ENCODE data around the gene CLCN7. TPM values are rescaled to one million over a fixed set of nuclear protein-coding genes. Genes with fewer than 3 reads are reported as not detected.
A peak's percentile ranks its signal among the peaks of the same experiment; 100 is the strongest.

CLCN7 gene
- polyA plus RNA-seq, 1 of the 3 experiments (the other 2 are of a cell fraction): 44.3 TPM

DNA sequence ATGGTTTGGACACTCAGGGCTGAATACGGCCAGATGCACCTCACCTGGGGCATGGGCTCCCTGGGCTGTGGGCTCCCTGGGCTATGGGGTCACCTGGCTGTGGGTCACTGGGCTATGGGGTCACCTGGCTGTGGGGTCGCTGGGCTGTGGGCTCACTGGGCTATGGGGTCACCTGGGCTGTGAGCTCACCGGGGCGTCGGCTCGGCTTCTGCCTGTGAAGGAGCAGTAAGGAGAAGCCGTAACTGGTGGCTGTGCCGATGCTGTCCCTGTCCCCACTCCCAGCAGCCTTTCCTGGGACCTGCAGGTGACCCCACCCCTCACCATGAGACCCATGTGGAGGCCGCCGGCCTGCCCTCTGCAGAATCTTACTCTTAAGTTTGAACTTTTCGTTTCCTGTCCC is 45.8 kb downstream of the CLCN7 start (continued):
- TF ChIP-seq CTCF (IDR thresholded peaks at IDR 0.05) (no peak), JUND (IDR thresholded peaks at IDR 0.05) (no peak), POLR2AphosphoS5 (IDR thresholded peaks at IDR 0.05; ENCODE audit: low read depth, low read length) (no peak)

GRCh38 chr16:1428511-1428910 is 46.3 kb downstream of the CLCN7 start:
- Histone ChIP-seq H3F3A (replicated peaks; ENCODE audit: insufficient read depth) (peaks cover 3% of the 10 kb centered on the region), H2AFZ (ENCODE audit: low read depth) (no peak overlapping the region), H3K79me2 (ENCODE audit: insufficient read depth) (no peaks in the 10 kb centered on the region), H4K20me1 (ENCODE audit: insufficient read depth) (no peaks in the 10 kb centered on the region), H3K9ac (no peak overlapping the region), H3K9me3 (no peaks in the 10 kb centered on the region), H3K4me1 (ENCODE audit: control insufficient read depth in 1 of 2, insufficient read depth in 2 of 2, low read depth in 1 of 2, low read length in 1 of 2) (peaks cover 0 to 13% of the 10 kb centered on the region in 2 experiments; a peak in 1 of 4 replicates), H3K36me3 (replicated peaks in 1 of 2; ENCODE audit: control insufficient read depth in 1 of 2, insufficient read depth in 2 of 2, low read length in 1 of 2) (no peaks in the 10 kb centered on the region), H3K27me3 (ENCODE audit: insufficient read depth) (no peaks in the 10 kb centered on the region), H3K4me3 (ENCODE audit: low read depth in 2 of 2, low read length in 1 of 2) (no peak overlapping the region), H3K9me2 (no peaks in the 10 kb centered on the region), H3K4me2 (no peak overlapping the region), H3K27ac (ENCODE audit: low read depth in 2 of 2, low read length in 1 of 2) (no peak overlapping the region)
- ChIA-PET CTCF (interaction anchor here (1.4 to 1.5 kb wide), 2 partner anchors 12 to 65 kb away, joined by 3 to 4 read pairs; no protein-coding TSS in a partner anchor), POLR2A (no interaction called here)
- DNase-seq: no peak
- 67% methylated on average over 8 of the region's 21 CpGs for WGBS (ENCODE audit: low lambda C conversion rate)
- TF ChIP-seq RCOR1 (IDR thresholded peaks at IDR 0.05; ENCODE audit: low read length): no peak
- TF ChIP-seq SIN3A (IDR thresholded peaks at IDR 0.05; ENCODE audit: borderline replicate concordance, low read depth, low read length): no peak
- peak; percentile 30 for TF ChIP-seq CTCF (IDR thresholded peaks at IDR 0.05)

DNA sequence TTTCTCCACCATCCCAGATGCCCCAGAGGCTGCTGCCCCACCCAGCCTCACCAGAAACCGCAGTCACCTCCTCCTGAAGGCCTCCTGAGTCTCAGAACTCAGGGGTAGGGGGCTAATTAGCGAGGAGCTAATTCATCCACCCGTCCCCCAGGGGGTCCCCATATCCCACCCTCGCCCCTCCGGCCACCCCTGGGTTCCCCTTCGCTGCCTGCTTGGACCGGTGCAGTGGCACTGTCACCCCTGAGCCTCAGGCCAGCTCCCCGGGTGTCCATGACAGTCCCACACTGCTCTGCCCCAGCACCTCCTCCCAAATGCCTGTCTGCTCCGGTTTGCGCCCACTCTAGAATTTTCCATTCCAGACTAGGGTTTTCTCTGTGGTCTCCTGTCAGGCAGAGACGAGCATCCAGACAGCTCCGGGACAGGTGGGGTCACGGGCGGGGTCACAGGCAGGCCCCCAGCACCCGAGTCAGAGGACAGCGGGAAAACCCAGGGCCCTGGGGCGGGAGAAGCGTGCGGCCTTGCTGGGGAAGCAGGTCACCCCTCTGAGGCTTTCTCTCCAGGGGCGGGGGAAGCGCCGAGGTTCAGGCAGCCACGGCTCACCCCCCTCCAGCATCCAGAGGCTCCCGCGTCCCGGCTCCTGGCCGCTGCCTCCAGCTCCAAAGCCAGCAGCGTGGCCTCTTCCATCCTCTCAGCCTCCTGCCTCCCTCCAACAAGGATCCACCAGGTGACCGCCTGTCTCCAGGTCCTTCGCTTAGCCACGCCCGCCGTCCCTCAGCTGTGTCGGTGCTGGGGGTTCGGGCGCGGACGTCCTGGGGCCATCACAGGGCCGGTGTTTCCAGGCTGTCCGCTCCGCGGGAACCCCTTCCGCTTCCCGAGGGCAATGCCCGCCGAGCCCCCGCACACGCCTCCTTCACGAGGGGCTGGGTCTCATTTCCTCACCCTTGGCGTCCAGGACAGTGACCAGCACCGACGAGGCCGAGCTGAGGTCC is 47.1 kb downstream of the CLCN7 start:
- Histone ChIP-seq H3K27me3 (ENCODE audit: insufficient read depth) (no peaks in the 10 kb centered on the region), H3K4me3 (ENCODE audit: low read depth in 2 of 2, low read length in 1 of 2) (no peak overlapping the region), H2AFZ (ENCODE audit: low read depth) (no peak overlapping the region), H3K27ac (ENCODE audit: low read depth in 2 of 2, low read length in 1 of 2) (no peak overlapping the region), H4K20me1 (ENCODE audit: insufficient read depth) (no peaks in the 10 kb centered on the region), H3K36me3 (replicated peaks in 1 of 2; ENCODE audit: control insufficient read depth in 1 of 2, insufficient read depth in 2 of 2, low read length in 1 of 2) (no peaks in the 10 kb centered on the region), H3K4me2 (no peak overlapping the region), H3K79me2 (ENCODE audit: insufficient read depth) (no peaks in the 10 kb centered on the region), H3K9ac (no peak overlapping the region), H3F3A (replicated peaks; ENCODE audit: insufficient read depth) (peaks cover 4% of the 10 kb centered on the region), H3K9me2 (no peaks in the 10 kb centered on the region), H3K4me1 (ENCODE audit: control insufficient read depth in 1 of 2, insufficient read depth in 2 of 2, low read depth in 1 of 2, low read length in 1 of 2) (peaks cover 0 to 13% of the 10 kb centered on the region in 2 experiments; a peak in 1 of 4 replicates), H3K9me3 (no peaks in the 10 kb centered on the region)
- TF ChIP-seq RXRA (IDR thresholded peaks at IDR 0.05; ENCODE audit: borderline replicate concordance, low read depth) (no peak), USF2 (IDR thresholded peaks at IDR 0.05; ENCODE audit: borderline replicate concordance, low read depth, low read length) (no peak)
- DNase-seq: peak; percentile 36
- 88% methylated on average over 53 of the region's 53 CpGs for WGBS (ENCODE audit: low lambda C conversion rate)
- ChIA-PET POLR2A (no interaction called here), CTCF (interaction anchor here (1.4 to 1.5 kb wide), 2 partner anchors 10 to 64 kb away, joined by 3 to 4 read pairs; no protein-coding TSS in a partner anchor)

Measured in SK-N-SH (cell line).